ENCODE data around the gene C3orf52.

Gene C3orf52

GRCh38 chr3:112119962-112120836 is 34.0 kb downstream of the C3orf52 start:
- no peak for DNase-seq (ENCODE audit: low read depth)

- DNase-seq (ENCODE audit: low read depth) = no peak
These were observed 35.7 kb downstream of the C3orf52 start for GRCh38 chr3:112121577-112122547.

GRCh38 chr3:112122870-112123269 is 36.7 kb downstream of the C3orf52 start:
- no peak for DNase-seq (ENCODE audit: low read depth)

- no peak for DNase-seq (ENCODE audit: low read depth)
These were observed 37.4 kb downstream of the C3orf52 start for GRCh38 chr3:112123548-112123947.

GRCh38 chr3:112124907-112125607 is 38.9 kb downstream of the C3orf52 start:
- no peak for DNase-seq (ENCODE audit: low read depth)

- no peak for DNase-seq (ENCODE audit: low read depth)
These were observed 40.3 kb downstream of the C3orf52 start for GRCh38 chr3:112126511-112126911.

- no peak for DNase-seq (ENCODE audit: low read depth)
These were observed 41.6 kb downstream of the C3orf52 start for GRCh38 chr3:112127522-112128494.

- DNase-seq (ENCODE audit: low read depth) = peak; percentile 12
These were observed 42.9 kb downstream of the C3orf52 start for GRCh38 chr3:112128843-112129727.

GRCh38 chr3:112129925-112130637 is 43.9 kb downstream of the C3orf52 start:
- no peak for DNase-seq (ENCODE audit: low read depth)

GRCh38 chr3:112130638-112130993 is 44.4 kb downstream of the C3orf52 start:
- no peak for DNase-seq (ENCODE audit: low read depth)

- no peak for DNase-seq (ENCODE audit: low read depth)
These were observed 44.9 kb downstream of the C3orf52 start for GRCh38 chr3:112131111-112131510.

- no peak for DNase-seq (ENCODE audit: low read depth)
These were observed 45.9 kb downstream of the C3orf52 start for GRCh38 chr3:112132088-112132487.

GRCh38 chr3:112132554-112132953 is 46.4 kb downstream of the C3orf52 start:
- DNase-seq (ENCODE audit: low read depth) = no peak

GRCh38 chr3:112132975-112133448 is 46.8 kb downstream of the C3orf52 start, which contains the start of gene GCSAM:
Gene GCSAM, minus strand, starts transcription at chr3:112133248. Its CDS starts 128 bp downstream, at chr3:112133120.
- no peak for DNase-seq (ENCODE audit: low read depth)

- no peak for DNase-seq (ENCODE audit: low read depth)
These were observed 47.6 kb downstream of the C3orf52 start for GRCh38 chr3:112133626-112134334.

- DNase-seq (ENCODE audit: low read depth) = no peak
These were observed 48.3 kb downstream of the C3orf52 start for GRCh38 chr3:112134335-112135124.

- DNase-seq (ENCODE audit: low read depth) = no peak
These were observed 49.9 kb downstream of the C3orf52 start for GRCh38 chr3:112136046-112136445.

Data from fibroblast of the conjunctiva (primary cell).